Stimulated activated CD4-positive, alpha-beta T cell treated with anti-CD3 and anti-CD28 coated beads, Interleukin-4, amount 100 ng/mL, for 1 hour (primary cell): ENCODE data around the gene MTOR.
"Not testable (repeated sequence)": the region's sequence is repeated elsewhere in the genome, so short reads cannot be mapped to it uniquely, and the experiment has no call there.

Experiments used
- DNase-seq: peaks from one replicate; pipeline ENCODE4 v3.0.0-alpha.2; 2020

The MTOR gene

GRCh38 chr1:11178021-11179015, 84.0 kb downstream of the MTOR start:
- no peak for DNase-seq

DNA sequence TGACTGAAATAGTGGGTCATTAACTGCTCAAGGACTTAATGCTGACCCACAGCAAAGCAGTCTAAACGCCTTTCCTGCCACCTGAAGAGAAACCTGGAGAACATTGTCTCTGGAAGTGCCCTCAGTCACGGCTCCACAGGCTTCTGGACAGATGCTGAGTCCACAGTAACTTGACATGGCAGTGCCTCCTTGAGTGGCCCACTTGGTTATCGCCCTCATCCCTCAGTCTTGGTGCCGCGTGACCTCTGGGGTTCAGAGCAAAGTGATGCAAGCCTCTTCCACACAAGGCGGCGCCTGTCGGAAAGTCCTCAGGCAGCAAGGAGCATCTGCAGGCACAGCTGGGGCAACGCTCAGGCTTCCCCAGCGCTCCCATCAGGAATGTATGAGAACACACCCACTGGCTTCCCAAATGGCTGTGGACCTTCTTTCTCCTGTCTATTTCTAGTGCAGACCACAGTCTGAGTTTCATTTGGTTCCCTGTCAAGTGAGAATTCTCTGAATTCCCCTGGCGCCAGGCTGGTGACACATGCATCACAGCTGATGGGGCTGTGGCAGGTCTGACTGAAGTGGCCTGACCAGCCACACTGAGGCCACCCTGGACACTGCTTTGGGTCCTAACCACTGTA, 86.2 kb downstream of the MTOR start:
- no peak for DNase-seq

DNA sequence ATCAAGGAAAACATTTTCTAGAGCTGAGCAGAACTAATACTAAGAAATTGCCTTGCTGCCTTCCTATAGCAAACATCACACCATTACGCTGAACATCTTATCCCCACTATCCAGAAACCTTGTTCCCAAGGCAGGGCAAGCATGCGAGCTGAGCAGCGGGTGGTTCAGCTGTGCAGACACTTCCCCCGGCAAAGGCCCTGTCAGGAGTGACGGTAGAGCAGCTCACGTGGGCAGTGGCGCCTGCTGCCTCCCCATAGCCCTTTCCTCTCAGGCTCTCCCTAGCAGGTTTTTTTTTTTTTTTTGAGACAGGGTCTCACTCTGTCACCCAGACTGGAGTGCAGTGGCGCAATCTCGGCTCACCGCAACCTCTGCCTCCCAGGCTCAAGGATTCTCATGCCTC, 86.9 kb downstream of the MTOR start:
- no peak for DNase-seq

- DNase-seq, result no peak
These were observed 87.9 kb downstream of the MTOR start for GRCh38 chr1:11174261-11174942.

GRCh38 chr1:11170102-11170501, 92.2 kb downstream of the MTOR start:
- DNase-seq, result no peak

DNA sequence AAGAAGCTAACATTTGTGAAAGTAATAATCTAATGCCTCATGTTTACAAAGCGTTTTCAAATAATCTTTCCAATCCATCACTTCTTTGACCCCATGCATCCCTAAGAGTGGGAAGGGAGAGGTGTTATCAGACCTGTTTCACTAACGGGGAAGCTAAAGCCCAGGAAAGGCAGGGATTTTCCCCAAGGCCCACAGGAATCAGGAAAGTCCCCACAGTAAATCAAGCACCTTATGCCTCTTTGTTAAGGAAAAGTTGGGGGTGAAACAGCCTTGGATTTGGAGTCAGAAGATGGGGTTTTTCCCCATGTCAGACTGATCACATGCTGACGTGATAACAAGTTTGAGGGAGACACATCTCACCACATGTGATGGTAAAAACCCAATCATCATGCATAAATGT, 93.1 kb downstream of the MTOR start:
- DNase-seq, result no peak

- no peak for DNase-seq
These were observed 93.6 kb downstream of the MTOR start for GRCh38 chr1:11168731-11169130.

- DNase-seq, result not testable (repeated sequence)
These were observed 95.6 kb downstream of the MTOR start for GRCh38 chr1:11166744-11167143.

DNA sequence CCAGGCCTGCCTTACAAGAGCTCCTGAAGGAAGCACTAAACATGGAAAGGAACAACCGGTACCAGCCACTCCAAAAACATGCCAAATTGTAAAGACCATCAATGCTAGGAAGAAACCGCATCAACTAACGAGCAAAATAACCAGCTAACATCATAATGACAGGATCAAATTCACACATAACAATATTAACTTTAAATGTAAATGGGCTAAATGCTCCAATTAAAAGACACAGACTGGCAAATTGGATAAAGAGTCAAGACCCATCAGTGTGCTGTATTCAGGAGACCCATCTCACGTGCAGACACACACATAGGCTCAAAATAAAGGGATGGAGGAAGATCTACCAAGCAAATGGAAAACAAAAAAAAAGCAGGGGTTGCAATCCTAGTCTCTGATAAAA, 99.6 kb downstream of the MTOR start:
- not testable (repeated sequence) for DNase-seq

DNA sequence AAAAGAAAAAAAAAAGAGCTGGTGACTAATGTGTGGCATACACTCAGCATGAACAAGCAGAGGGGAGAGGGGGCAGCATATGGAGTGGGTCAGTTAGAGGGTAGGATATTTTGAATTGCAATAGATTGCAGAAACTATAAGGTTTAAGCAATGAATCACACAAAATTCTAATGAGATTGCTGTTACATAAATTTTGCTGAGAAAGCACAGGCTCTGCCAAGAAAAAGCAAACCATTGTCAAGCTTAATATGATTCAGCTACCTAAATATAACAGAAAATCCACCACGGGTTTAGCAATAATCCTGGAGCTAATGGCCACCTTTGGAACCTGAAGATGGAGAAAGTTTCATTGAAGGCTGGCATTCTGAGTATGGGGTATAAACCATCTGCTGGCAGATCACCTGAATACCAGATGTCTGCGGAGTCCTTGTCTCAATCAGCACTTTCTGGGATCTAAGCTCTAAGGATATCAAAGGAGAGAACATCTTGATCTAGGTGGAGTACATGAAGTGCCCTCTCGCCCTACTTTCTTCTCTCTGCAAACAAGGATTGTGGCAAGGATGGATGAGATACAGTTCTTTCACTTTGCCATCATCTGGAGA, 103.5 kb downstream of the MTOR start:
- no peak for DNase-seq

- no peak for DNase-seq
These were observed 104.1 kb downstream of the MTOR start for GRCh38 chr1:11158291-11158690.

GRCh38 chr1:11157867-11158266, 104.5 kb downstream of the MTOR start:
- no peak for DNase-seq

GRCh38 chr1:11157394-11157793, 105.0 kb downstream of the MTOR start:
- DNase-seq, result no peak

- peak; percentile 8 for DNase-seq
These were observed 105.4 kb downstream of the MTOR start for GRCh38 chr1:11156963-11157362.

GRCh38 chr1:11156441-11156840, 105.9 kb downstream of the MTOR start:
- DNase-seq, result no peak

DNA sequence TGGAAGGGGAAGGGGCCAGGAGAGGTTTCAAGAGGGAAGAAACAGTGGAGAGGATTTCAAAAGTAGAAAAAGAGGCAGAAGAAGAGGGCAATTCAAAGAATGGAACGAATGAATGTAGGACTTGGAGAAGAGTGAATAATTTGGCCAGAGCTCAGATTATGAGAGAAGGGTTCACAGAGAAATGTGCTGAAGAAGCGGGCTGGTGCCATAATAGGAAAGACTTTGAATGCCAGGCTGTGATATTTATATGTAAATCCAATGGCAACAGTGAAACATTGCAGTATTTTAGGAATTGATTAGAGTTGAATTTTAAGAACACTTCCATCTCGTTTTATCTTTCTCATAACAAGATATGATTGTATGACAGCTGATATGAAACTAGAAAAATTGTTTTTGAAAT, 109.2 kb downstream of the MTOR start:
- no peak for DNase-seq

- DNase-seq, result no peak
These were observed 109.6 kb downstream of the MTOR start for GRCh38 chr1:11152755-11153154.

DNA sequence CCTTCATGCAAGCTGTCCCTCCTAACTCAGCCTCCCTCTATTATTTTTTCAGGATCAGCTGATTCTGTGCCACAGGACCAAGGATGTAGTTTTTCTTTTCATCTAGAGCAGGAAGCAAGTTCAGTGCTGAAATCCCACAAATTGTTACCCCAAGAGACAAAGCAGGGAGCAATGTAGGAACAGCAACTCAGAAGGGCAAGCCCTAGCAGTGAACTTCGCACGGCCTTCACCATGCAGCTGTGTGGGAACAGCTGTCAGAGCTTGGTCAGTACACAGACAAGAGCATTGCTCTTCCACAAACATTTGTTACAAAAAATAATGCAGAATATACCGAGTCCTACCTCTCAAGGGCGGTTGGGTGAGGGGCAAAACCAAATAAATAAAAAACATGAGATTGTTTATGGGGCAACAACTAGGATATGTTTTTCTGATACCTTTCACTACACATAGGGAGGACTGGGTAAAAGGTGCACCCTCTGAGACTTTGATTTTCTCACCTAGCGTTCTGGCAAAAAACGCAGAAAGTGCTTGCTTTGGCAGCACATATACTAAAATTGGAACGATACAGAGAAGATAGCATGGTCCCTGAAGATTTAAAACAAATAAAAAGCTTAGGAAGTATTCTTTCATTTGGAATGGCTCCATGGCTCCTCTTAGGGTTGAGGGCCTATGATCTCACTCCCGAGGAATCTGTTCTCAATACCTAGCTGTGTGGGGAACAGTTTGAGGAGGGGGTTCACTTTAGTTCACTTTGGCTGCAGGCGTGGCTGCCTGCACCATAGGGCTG, 110.3 kb downstream of the MTOR start:
- no peak for DNase-seq

DNA sequence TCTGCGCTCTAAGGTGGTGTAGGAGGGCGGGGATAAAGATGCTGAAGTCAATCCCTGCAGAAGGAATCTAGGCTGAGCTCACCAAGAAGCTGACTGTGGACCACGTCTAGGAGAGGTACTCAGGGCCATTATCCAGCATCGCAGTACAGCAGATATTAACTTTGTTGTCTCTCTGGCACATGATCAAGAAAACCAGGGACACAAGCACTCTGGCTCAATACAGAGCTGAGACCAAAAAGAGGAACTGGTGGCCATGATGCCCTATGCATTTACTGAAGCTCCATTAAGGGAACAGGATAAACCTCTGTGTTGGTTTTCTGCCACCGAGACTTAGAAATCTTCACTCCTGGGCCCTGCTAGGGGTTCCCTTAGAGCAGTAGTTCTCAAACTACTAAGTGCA, 111.2 kb downstream of the MTOR start:
- no peak for DNase-seq

GRCh38 chr1:11150326-11150725, 112.0 kb downstream of the MTOR start:
- no peak for DNase-seq

DNA sequence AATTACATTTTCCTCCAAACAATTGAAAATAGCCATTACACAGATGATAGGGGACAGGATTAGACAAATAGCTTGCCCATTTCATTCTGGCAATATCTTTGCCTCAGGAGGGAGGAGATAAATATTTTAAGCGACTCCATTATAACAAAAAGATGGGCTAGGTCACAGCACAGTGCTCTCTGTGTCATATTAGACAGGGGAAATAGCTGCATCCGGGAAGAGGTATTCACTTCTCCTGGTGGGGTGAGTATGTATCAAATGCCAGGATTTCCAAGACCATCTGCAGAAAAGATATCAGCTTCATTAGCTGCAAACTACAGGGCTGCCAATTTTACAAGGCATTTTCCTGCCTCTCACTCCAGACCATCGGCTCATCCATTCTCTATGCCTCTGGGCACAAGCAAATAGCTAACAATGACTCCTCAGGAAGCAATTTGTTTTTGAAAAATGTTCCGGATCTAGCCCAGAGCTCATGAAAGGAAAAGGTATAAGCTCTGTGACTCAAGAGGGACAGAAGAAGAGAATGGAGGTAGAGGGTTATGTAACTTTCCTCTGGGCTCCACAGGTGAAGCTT, 115.1 kb downstream of the MTOR start:
- DNase-seq, result no peak

- DNase-seq, result no peak
These were observed 116.6 kb downstream of the MTOR start for GRCh38 chr1:11145741-11146140.
